Stimulated activated CD4-positive, alpha-beta T cell treated with anti-CD3 and anti-CD28 coated beads, Interleukin-4, amount 100 ng/mL, for 4 hours (primary cell): Measurements from ENCODE around the gene C12orf43.
"Not testable (repeated sequence)": the region's sequence is repeated elsewhere in the genome, so short reads cannot be mapped to it uniquely, and the experiment has no call there.

Source experiments
- DNase-seq, 2 experiments: peaks; one replicate each; pipeline ENCODE4 v3.0.0-alpha.2; 2020

The C12orf43 gene, protein sequence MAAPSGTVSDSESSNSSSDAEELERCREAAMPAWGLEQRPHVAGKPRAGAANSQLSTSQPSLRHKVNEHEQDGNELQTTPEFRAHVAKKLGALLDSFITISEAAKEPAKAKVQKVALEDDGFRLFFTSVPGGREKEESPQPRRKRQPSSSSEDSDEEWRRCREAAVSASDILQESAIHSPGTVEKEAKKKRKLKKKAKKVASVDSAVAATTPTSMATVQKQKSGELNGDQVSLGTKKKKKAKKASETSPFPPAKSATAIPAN

DNA sequence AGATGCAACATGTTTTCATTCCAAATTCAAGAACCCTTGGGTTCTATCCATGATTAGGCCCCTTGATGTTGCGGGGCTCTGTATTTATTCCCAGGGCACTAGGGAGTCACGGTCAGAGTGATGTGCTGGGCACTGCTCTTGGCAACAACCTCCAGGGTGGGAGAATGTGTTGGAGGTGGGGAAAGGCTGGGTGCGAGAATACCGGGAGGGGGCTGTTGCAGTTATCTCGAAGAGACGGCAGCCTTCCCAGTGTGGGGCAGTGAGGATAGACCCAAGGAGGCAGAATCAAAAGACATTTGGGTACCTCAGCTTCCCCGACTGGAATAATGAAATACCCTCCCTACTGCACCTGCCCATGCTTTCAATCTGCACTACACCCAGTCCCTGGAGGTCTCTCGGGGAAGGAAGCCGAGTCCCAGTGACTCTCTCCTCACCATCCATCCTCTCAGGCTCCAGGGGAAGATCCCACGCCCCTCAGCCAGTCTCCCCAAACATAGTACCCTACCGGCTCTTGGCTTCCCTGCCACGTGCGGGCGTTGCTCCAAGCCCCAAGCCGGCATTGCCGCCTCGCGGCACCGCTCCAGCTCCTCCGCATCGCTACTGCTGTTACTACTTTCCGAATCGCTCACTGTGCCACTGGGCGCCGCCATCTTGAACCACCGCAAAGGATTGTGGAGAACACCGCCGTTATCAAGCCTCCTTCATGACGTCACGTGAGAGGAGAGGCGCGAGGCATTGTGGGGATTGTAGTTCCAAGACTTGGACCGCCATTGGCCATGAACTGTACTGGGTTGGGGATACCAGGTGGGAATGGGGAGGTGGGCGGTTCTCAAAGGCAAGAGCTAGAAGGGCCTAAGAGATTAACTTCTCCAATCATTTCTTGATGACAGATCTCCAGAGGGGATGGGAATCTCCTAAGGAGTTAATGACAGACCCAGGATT lies at the start of gene C12orf43:
Gene C12orf43, minus strand, starts transcription at position 663 of the 942 bp plus-strand sequence. Its CDS starts 13 bp downstream, at position 650.
- peak; percentile 84 to 91 for DNase-seq

DNA sequence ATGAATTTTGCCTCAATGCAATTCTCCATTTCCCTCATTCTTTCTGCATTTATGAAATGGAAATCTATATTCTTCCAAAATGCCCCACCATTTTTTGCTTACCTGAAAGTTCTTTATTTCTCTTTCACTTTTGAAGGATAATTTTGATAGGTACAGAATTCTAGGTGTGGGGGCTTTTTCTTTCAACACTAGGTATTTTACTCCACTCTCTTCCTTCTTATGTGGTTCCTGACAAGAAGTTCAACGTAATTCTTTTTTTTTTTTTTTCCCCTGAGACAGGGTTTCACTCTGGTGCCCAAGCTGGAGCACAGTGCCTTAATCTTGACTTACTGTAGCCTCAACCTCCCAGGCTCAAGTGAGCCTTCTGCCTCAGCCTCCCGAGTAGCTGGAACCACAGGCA lies 49.1 kb upstream of the C12orf43 start:
- DNase-seq: no peak

DNA sequence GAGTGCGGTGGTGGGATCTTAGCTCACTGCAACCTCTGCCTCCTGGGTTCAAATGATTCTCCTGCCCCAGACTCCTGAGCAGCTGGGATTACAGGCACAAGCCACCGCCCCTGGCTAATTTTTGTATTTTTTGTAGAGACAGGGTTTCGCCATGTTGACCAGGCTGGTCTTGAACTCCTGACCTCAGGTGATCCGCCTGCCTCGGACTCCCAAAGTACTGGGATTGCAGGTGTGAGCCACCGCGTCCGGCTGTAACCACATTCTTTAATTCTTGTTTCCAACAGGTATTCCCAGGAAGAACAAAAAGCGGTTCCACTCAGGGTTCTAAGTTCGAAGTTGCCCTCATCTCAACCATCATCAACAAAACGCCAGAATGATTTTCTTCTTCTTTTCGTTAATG lies 48.3 kb upstream of the C12orf43 start:
- DNase-seq: not testable (repeated sequence)

DNA sequence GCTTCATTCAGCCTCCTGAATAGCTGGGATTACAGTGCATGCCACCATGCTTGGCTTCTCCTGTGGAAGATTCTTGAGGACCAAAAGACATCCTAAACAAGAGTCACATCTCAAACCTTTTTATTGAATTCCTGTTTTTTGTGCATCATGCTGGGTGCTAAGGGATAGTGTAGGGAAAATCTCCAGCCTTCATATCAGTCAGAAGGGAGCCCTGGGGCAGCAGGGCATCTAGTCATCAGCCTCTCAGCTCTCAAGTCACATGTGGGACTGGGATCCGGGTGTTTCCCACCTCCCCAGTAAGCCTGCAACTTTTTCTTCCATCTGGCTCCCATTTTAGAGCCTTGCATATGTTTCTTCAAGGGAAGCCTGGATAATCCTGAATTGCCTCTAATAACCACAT lies 47.8 kb upstream of the C12orf43 start:
- DNase-seq: no peak

DNA sequence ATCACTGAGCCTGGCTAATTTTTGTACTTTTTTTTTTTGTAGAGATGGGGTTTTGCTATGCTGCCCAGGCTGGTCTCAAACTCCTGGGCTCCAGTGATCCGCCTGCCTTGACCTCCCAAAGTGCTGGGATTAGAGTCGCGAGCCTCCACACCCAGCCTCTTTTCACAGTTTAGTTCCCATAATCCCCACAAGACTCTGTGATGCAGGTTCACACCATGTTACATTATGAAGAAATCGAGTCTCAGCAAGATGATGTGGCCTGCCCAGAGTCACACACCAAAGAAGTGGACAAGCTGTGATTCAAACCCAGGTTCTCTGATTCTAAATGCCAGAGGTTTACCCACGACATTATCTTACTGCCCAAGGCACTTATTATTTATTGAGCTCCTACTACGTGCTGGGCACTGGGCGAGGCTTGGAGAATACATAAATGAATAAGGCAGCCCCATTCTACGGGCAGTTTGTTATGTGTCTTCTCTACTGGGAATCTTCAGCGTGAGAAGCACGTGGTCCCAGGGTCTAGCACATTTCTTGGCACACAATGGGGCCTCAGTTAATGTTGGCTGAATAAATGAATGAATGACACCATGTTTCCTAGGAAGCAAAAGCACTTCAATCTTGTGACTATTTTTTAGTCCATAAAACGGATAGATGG lies 46.2 kb upstream of the C12orf43 start:
- no peak for DNase-seq

GRCh38 chr12:121061831-121062230 lies 45.5 kb upstream of the C12orf43 start:
- no peak for DNase-seq

GRCh38 chr12:121060149-121061001 lies 44.1 kb upstream of the C12orf43 start:
- DNase-seq: peak; percentile 29 to 55

GRCh38 chr12:121059031-121059898 lies 43.0 kb upstream of the C12orf43 start:
- DNase-seq: no peak

DNA sequence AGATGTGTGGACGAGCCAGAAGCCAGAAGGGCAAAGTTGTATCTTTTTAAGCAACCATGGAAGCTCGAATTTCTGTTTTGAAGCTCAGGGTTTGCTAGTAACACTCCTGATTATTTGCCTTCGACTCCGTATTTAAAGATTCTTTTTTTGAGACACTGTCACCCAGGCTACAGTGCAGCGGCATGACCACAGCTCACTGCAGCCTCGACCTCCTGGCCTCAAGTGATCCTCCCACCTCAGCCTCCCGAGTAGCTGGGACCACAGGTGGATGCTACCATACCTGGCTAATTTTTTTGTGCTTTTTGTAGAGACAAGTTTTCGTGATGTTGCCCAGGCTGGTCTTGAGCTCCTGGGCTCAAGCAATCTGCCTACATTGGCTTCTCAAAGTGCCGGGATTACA lies 41.5 kb upstream of the C12orf43 start:
- DNase-seq: no peak

DNA sequence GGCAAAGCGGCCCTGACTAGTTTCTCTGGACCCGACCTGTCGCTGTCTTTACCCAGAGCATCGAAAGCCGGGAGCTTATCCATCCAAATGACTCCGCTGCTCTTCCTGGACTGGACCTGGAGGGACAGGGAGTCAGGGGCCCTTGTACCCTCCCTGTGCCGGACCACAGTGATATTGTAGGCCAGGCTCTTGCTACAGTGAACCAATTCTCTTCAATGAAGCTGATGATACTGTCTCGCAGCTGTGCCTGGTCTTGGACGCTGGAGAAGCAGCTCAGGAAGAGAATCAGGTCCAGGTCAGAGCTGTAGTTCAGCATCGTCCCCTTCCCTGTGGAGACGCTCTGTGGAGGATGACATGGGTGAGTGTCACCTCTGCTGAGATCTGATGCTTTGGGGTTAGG lies 37.4 kb upstream of the C12orf43 start:
- DNase-seq: no peak

DNA sequence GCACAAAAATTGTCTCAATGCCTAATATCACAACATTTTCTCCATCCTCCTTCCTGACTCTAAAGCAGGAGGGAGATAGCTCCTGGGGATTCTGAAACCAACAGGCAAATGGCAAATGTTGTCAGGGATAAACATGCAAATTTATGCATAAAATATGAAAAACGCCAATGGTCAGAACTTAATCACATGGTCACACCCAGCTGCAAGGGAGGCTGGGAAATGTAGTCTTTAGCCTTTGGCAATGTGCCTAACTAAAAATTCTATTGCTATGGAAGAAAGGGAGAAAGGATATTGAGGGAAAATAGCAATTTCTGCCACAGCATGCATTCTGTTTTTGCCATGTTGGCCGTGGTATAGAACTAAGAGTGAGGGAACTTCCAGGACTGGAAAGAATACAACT lies 34.4 kb upstream of the C12orf43 start:
- no peak for DNase-seq

DNA sequence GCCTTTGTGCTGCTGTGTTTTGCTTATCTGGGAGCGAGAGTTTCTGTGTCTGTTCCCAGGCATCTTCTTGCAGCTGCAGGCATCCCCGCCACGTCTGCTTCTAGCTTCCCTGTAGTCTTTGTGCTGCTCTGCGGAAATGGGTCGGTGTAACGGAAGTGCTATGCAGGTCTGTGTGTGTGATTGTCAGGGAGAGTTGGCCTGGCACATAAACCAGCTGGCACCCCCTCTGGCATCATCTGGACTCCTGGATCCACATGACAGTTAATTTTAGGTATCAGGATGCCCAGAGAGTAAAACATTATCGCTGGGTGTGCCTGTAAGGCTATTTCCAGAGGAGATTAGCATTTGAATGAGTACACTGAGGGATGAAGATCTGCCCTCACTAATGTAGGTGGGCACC lies 32.2 kb upstream of the C12orf43 start:
- DNase-seq: no peak

GRCh38 chr12:121047400-121047799 lies 31.1 kb upstream of the C12orf43 start:
- DNase-seq: not testable (repeated sequence)

DNA sequence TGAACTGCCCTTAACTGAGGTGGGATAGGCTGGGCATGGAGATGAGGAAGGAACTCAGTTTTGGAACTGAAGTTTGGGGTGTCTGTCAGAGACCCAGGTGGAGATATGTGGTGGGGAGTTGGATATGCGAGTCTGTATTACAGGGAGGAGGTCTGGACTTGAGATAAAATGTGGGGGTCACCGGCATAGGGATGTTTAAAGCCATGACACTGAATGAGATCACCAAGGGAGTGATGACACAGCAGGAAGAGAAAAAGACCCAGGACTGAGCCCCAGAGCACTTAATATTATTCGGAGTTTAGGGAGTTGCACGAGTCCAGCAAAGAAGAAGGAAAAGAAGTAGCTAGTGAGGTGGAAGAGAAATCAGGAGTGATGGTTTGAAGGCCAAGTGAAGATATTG lies 26.8 kb upstream of the C12orf43 start:
- DNase-seq: no peak

DNA sequence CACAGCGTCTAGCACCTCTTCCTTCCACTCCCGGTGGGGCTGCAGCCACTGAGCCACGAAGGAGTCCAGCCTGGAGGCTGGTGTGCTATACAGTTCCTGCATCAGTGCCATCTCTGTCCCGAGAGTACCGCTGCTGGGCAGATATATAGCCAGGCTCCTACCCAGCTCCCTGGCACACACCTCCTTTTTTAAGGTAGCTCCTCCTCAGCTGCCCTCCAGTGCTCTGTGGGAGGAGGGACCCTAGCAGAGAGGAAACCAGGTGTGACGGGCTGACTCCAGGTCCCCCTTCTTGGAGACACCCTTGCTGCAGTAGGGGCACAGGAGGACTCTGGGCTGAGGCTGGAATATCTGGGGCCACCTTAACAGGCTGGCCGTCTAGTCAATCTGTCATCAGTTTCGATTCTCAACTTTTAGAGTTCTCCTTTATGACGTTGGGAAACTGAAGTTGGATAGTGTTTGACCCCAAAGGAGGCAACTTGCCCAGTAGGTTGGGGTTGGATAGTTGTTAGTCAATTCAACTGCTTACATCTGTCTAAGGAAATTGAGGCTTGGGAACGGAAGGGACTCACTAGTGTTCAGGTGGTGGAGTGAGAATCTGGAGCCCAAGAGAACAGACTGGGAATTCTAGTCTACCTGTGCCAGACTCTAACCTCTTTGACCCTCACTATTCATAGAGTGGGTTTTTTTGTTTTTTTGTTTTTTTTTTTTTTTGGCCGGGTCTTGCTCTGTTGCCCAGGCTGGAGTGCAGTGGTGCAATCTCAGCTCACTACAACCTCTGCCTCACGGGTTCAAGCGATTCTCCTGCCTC lies 22.8 kb upstream of the C12orf43 start, which contains the start of gene OASL:
Gene OASL, minus strand, starts transcription at position 386 of the 808 bp plus-strand sequence. Its CDS starts 275 bp downstream, at position 111.
- DNase-seq: peak in 1 of 2 experiments; percentile 68

DNA sequence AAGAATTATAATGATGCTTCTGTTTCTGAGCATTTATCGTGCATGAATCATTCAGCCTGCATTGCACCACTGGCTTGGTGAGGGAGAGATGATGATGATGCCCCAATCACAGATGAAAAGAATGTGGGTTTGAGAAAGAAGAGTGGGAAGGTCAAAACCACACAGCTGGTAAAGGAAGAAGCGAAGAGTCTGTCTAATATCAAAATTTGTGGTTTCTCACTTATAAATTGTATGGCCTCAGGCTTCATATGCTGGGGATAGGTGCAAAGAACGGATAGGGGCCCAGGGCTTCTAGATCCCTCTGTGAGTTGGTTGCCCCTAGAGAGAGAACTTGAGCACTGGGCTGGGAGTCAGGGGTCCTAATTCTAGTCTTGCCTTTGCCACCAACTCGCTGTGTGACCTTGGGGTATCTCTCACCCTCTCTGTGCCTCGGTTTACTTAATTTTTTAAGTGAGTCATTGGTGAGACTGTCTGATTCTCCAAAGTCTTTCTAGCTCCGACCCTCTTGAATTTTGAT lies 20.6 kb upstream of the C12orf43 start:
- peak in 1 of 2 experiments; percentile 40 for DNase-seq

GRCh38 chr12:121034616-121035305 lies 18.5 kb upstream of the C12orf43 start:
- no peak for DNase-seq

GRCh38 chr12:121033625-121034349 lies 17.5 kb upstream of the C12orf43 start:
- DNase-seq: peak; percentile 32 to 73
